Prostate gland (tissue), 2 donors: ENCODE measurements around the gene FBLN5. TPM values are rescaled to one million over a fixed set of nuclear protein-coding genes. Genes with fewer than 3 reads are reported as not detected.

Source experiments
- DNase-seq: peaks from one replicate; pipeline ENCODE4 v3.0.0-alpha.2; 2019; ENCODE audit warnings: low spot score
- H3K27ac ChIP-seq, 2 donors: fragments of 200-600 bp; sonication (generic); 2 replicates each; pipeline ENCODE4 v1.5.1; 2017 to 2019
- H3K27me3 ChIP-seq: fragments of 200-600 bp; sonication (generic); replicated peaks from 2 replicates; pipeline ENCODE4 v1.5.1; 2019; ENCODE audit not compliant: insufficient read depth
- H3K36me3 ChIP-seq, 2 donors: fragments of 200-600 bp; sonication (generic); 1 replicate in 1 of 2; 2 replicates in 1 of 2; pipeline versions ENCODE4 v1.5.1 to v1.8.1; 2017 to 2019
- H3K4me1 ChIP-seq: fragments of 200-600 bp; sonication (generic); replicated peaks from 2 replicates; pipeline ENCODE4 v1.5.1; 2019
- H3K4me3 ChIP-seq, 2 donors: fragments of 200-600 bp; sonication (generic); 2 replicates each; pipeline ENCODE4 v1.5.1; 2017 to 2019
- H3K9me3 ChIP-seq: fragments of 200-600 bp; sonication (generic); 2 replicates; pipeline ENCODE4 v1.5.1; 2017
- CTCF ChIP-seq, 4 experiments: fragments of 200-600 bp in 2 of 4; fragments of 450-650 bp in 2 of 4; sonication (generic) in 2 of 4; IDR thresholded peaks; 1 replicate in 3 of 4; 2 replicates in 1 of 4; pipeline ENCODE4 v1.5.1; 2016 to 2019; ENCODE audit warnings: antibody characterized with exemption in 4 of 4, mild to moderate bottlenecking in 2 of 4, moderate library complexity in 2 of 4
- POLR2A ChIP-seq: fragments of 450-650 bp; IDR thresholded peaks from one replicate; pipeline ENCODE4 v1.6.1; 2016; ENCODE audit warnings: antibody characterized with exemption, mild to moderate bottlenecking
- POLR2AphosphoS5 ChIP-seq: sonication (generic); formaldehyde crosslinking; IDR thresholded peaks from one replicate; pipeline ENCODE4 v1.6.1; 2017; ENCODE audit warnings: antibody characterized with exemption
- WGBS: methylation state at CpG from one replicate; pipeline ENCODE4 v1.1.5; 2018; 5-methylcytosine and 5-hydroxymethylcytosine counted together
- intact Hi-C: fragments of 100-400 bp; cut with DNase I; formaldehyde crosslinking; loops from one replicate; pipeline ENCODE4 v1.14.2; 2022
- total RNA-seq, 2 donors: library from RNA; depleted of rRNA; stranded (reverse); fragments of >200 nt; gene quantifications; one replicate each; pipeline ENCODE4 v1.1.0, GENCODE V29; 2016

The FBLN5 gene
- total RNA-seq, 2 donors from 2014 or later = 12.5 to 125 TPM

GRCh38 chr14:91857614-91858013 is 89.9 kb downstream of the FBLN5 start:
- DNase-seq = no peak

GRCh38 chr14:91854327-91854934 is 93.1 kb downstream of the FBLN5 start:
- Histone ChIP-seq H3K36me3 (no peaks in the 10 kb centered on the region), H3K9me3 (no peaks in the 10 kb centered on the region), H3K27ac (no peak overlapping the region), H3K4me1 (no peaks in the 10 kb centered on the region), H3K27me3 (no peaks in the 10 kb centered on the region), H3K4me3 (no peak overlapping the region)
- TF ChIP-seq POLR2A (no peak), CTCF (IDR thresholded peaks at IDR 0.05) (no peak), POLR2AphosphoS5 (no peak)
- 75% methylated on average over 2 of the region's 2 CpGs for WGBS
- intact Hi-C loops = no loop called here
- no peak for DNase-seq

More at GRCh38 chr14:91857614-91858013, 89.9 kb downstream of the FBLN5 start:
- H3K4me3 ChIP-seq = no peak overlapping the region
- no peaks in the 10 kb centered on the region for H3K4me1 ChIP-seq
- intact Hi-C loops = no loop called here
- no peaks in the 10 kb centered on the region for H3K9me3 ChIP-seq
- TF ChIP-seq CTCF (IDR thresholded peaks at IDR 0.05) (no peak), POLR2AphosphoS5 (no peak), POLR2A (no peak)
- H3K36me3 ChIP-seq = no peaks in the 10 kb centered on the region
- 91% methylated on average over 2 of the region's 2 CpGs for WGBS
- no peaks in the 10 kb centered on the region for H3K27me3 ChIP-seq
- no peak overlapping the region for H3K27ac ChIP-seq

DNA sequence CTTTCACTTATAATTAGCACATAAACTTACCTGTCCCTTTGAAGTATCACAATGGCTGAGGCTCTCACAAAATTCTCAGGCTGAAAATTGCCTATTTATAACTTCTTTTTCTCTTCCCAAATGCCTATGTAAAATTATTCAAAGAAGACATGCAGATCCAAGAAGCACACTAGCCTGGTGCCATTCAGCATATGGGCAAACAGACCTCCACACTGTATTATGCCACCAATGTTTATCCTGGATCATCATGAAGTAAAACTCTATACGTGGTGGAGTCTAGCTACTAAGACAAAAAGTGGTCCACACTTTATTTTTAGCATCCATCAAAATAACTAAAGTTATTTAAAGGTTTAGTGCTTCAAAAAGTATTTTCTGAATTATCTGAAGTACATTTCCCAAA is 95.9 kb downstream of the FBLN5 start:
- DNase-seq = no peak
- Histone ChIP-seq H3K36me3 (no peaks in the 10 kb centered on the region), H3K4me3 (no peak overlapping the region), H3K27me3 (no peaks in the 10 kb centered on the region), H3K27ac (no peak overlapping the region), H3K9me3 (no peaks in the 10 kb centered on the region), H3K4me1 (no peaks in the 10 kb centered on the region)
- TF ChIP-seq POLR2A = no peak
- TF ChIP-seq CTCF (IDR thresholded peaks at IDR 0.05) = no peak
- TF ChIP-seq POLR2AphosphoS5 = no peak
- intact Hi-C loops = no loop called here
- WGBS = 31% methylated on average over 1 of the region's 1 CpG

DNA sequence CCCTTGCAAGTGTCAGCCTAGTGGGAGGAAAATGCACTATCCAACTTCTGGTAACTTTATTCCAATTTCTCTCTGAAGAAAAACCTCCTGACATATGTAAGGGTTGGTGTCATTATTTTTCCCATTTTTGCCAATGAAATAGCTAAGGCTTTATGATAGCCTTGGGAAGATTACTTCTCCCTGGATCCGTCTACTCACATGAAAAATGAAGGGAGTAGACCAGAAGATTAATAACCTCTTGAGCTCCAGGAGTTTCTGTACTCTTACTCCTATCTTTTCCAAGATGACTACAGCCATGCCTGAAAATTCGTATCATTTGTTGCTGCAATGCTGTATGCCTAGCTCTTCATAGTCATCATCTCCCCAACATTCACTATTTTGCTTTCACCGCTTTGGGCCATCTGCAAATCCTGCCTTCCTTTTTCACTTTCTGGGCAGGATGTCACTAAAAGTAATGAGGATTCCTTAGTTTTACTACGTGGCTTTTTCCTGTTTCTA is 98.9 kb downstream of the FBLN5 start:
- DNase-seq = no peak
- no peak for TF ChIP-seq POLR2A
- no peak for TF ChIP-seq CTCF (IDR thresholded peaks at IDR 0.05)
- no peak for TF ChIP-seq POLR2AphosphoS5
- Histone ChIP-seq H3K4me1 (no peaks in the 10 kb centered on the region), H3K9me3 (no peaks in the 10 kb centered on the region), H3K27me3 (no peaks in the 10 kb centered on the region), H3K36me3 (no peaks in the 10 kb centered on the region), H3K4me3 (no peak overlapping the region), H3K27ac (no peak overlapping the region)
- 77% methylated on average over 4 of the region's 4 CpGs for WGBS
- intact Hi-C loops = no loop called here

- Histone ChIP-seq H3K9me3 (no peaks in the 10 kb centered on the region), H3K27me3 (no peaks in the 10 kb centered on the region), H3K4me1 (no peaks in the 10 kb centered on the region), H3K27ac (no peak overlapping the region), H3K36me3 (no peaks in the 10 kb centered on the region), H3K4me3 (no peak overlapping the region)
- intact Hi-C loops = no loop called here
- WGBS = 81% methylated on average over 1 of the region's 1 CpG
- TF ChIP-seq CTCF (IDR thresholded peaks at IDR 0.05) (no peak), POLR2A (no peak), POLR2AphosphoS5 (no peak)
- DNase-seq = no peak
These were observed 99.8 kb downstream of the FBLN5 start for GRCh38 chr14:91847693-91848092.
